ENCODE results near the gene ERCC6L2. TPM values are rescaled to one million over a fixed set of nuclear protein-coding genes. Genes with fewer than 3 reads are reported as not detected.

The ERCC6L2 gene
- total RNA-seq, 4 donors from 2014 or later, result 62.4 to 199 (median 101) TPM

DNA sequence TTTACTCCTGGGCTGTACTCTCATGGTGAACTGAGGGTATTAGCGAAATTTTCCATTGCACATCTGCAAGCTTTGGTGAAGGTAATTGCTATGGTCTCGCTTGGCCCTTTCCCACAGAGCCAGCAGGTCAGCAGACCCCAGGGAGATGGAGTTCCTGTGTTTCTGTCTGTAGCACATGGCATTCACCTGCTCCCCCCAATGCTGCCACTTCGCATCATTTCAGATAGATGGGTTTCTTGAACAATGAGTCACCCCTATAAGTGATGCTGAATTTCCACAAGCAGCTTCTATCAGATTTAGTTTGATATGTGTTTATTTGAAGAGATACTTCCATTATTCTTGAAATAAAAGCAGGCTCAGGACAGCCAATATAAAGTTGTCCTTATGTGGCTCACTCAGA, 117.8 kb downstream of the ERCC6L2 start:
- no peak for DNase-seq
- Histone ChIP-seq H3K36me3 (peaks cover 0 to 5% (median 0%) of the 10 kb centered on the region in 3 donors), H3K4me1 (no peaks in the 10 kb centered on the region), H3K9me3 (no peaks in the 10 kb centered on the region), H3K27me3 (no peaks in the 10 kb centered on the region), H3K27ac (no peak overlapping the region), H3K4me3 (no peak overlapping the region)
- TF ChIP-seq, protein P1, sequence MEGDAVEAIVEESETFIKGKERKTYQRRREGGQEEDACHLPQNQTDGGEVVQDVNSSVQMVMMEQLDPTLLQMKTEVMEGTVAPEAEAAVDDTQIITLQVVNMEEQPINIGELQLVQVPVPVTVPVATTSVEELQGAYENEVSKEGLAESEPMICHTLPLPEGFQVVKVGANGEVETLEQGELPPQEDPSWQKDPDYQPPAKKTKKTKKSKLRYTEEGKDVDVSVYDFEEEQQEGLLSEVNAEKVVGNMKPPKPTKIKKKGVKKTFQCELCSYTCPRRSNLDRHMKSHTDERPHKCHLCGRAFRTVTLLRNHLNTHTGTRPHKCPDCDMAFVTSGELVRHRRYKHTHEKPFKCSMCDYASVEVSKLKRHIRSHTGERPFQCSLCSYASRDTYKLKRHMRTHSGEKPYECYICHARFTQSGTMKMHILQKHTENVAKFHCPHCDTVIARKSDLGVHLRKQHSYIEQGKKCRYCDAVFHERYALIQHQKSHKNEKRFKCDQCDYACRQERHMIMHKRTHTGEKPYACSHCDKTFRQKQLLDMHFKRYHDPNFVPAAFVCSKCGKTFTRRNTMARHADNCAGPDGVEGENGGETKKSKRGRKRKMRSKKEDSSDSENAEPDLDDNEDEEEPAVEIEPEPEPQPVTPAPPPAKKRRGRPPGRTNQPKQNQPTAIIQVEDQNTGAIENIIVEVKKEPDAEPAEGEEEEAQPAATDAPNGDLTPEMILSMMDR (IDR thresholded peaks at IDR 0.05), result no peak

GRCh38 chr9:95999390-95999789, 123.9 kb downstream of the ERCC6L2 start:
- H3K4me1 ChIP-seq, result no peaks in the 10 kb centered on the region
- DNase-seq, result no peak
- H3K9me3 ChIP-seq, result no peaks in the 10 kb centered on the region
- H3K4me3 ChIP-seq, result no peak overlapping the region
- H3K27me3 ChIP-seq, result no peaks in the 10 kb centered on the region
- no peak overlapping the region for H3K27ac ChIP-seq
- peaks cover 0 to 2% (median 0%) of the 10 kb centered on the region in 3 donors for H3K36me3 ChIP-seq
- TF ChIP-seq POLR2A (IDR thresholded peaks at IDR 0.05), result no peak
- TF ChIP-seq, protein P1 (IDR thresholded peaks at IDR 0.05), result no peak

- Histone ChIP-seq H3K4me3 (no peak overlapping the region), H3K36me3 (peaks cover 0 to 39% (median 0%) of the 10 kb centered on the region in 3 donors), H3K9me3 (no peaks in the 10 kb centered on the region), H3K27ac (no peak overlapping the region), H3K4me1 (no peaks in the 10 kb centered on the region), H3K27me3 (no peaks in the 10 kb centered on the region)
- no peak for DNase-seq
- TF ChIP-seq POLR2A (IDR thresholded peaks at IDR 0.05), result no peak
- TF ChIP-seq, protein P1 (IDR thresholded peaks at IDR 0.05), result no peak
Observed at GRCh38 chr9:96004379-96004778, 128.9 kb downstream of the ERCC6L2 start.

DNA sequence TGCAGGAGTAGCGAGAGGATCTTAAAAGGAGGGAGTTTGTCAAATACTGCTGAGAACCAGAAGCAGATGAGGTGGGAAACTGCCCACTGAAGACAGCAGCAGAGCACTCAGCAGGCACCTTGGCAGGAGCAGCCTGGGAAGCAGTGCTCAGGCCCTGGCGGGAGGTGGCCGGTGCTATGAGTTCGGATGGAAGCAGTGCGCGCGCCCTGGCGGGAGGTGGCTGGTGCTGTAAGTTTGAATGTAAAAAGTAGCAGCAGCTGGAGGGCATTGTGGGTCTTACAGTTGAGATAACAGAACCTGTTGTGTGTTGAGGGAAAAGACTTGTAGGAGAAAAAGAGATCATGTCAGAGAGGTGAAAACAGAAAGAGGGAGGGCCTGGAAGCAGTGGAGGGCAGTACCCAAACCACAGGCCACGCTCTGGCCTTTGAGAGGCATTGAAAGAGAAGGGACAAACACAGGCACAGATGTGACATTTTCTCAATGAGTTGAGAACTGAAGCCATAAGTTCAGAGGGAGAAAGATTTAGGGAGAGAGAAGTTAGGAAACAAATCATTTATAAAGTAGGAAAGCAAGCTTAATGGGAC, 130.9 kb downstream of the ERCC6L2 start:
- TF ChIP-seq POLR2A (IDR thresholded peaks at IDR 0.05), result no peak
- TF ChIP-seq, protein P1 (IDR thresholded peaks at IDR 0.05), result no peak
- Histone ChIP-seq H3K27me3 (no peaks in the 10 kb centered on the region), H3K36me3 (peaks cover 0 to 39% (median 0%) of the 10 kb centered on the region in 3 donors), H3K4me1 (no peaks in the 10 kb centered on the region), H3K9me3 (no peaks in the 10 kb centered on the region), H3K27ac (no peak overlapping the region), H3K4me3 (no peak overlapping the region)
- DNase-seq, result no peak

- H3K9me3 ChIP-seq, result no peaks in the 10 kb centered on the region
- no peak overlapping the region for H3K27ac ChIP-seq
- H3K4me1 ChIP-seq, result no peaks in the 10 kb centered on the region
- no peak overlapping the region for H3K4me3 ChIP-seq
- no peak for DNase-seq
- peaks cover 0 to 39% (median 0%) of the 10 kb centered on the region in 3 donors for H3K36me3 ChIP-seq
- no peaks in the 10 kb centered on the region for H3K27me3 ChIP-seq
- TF ChIP-seq POLR2A (IDR thresholded peaks at IDR 0.05), result no peak
- TF ChIP-seq, protein P1 (IDR thresholded peaks at IDR 0.05), result no peak
Observed at GRCh38 chr9:96006961-96007360, 131.5 kb downstream of the ERCC6L2 start.

Data from Peyer's patch (tissue), 4 donors.